ENCODE measurements around the gene CSDE1.

GRCh38 chr1:114723915-114724314 is 33.9 kb downstream of the CSDE1 start:
- TF ChIP-seq ZNF274 (IDR thresholded peaks at IDR 0.05; ENCODE audit: low read depth, low read length) = no peak
- no peak for TF ChIP-seq YY1 (IDR thresholded peaks at IDR 0.05; ENCODE audit: insufficient read depth, insufficient read length)
